NCI-H2107 treated with DMSO at 0.1 percent for 48 hours (cell line): ENCODE results near the gene TRIP13.
A peak's percentile ranks its signal among the peaks of the same experiment; 100 is the strongest.
"Not testable (repeated sequence)": the region's sequence is repeated elsewhere in the genome, so short reads cannot be mapped to it uniquely, and the experiment has no call there.

ENCODE experiments used
- DNase-seq: peaks from one replicate; lab custom pipeline; 2025; ENCODE audit not compliant: unreplicated experiment; lab: John Stamatoyannopoulos, UW

TRIP13 gene

GRCh38 chr5:935510-936084 is 42.9 kb downstream of the TRIP13 start:
- DNase-seq = no peak

- DNase-seq = no peak
Measured at GRCh38 chr5:936149-937144, 43.8 kb downstream of the TRIP13 start.

- no peak for DNase-seq
Measured at GRCh38 chr5:937151-937924, 44.7 kb downstream of the TRIP13 start.

DNA sequence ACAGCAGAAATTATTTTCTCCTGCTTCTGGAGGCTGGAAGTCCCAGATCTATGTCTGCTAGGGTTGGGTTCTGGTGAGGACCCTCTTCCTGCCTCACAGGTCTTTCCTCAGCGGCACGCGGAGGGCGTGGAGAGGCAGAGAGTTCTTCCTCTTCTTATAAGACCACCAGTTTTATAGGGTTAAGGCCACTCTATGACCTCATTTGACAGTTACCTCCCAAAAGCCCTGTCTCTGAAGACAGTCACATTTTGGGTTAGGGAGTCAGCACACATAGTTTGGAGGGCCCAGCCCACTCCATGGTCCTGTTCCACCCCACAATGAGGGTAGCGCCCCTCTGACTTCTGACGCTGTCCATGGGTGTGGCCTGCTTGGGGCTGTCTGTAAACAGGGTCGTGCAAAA is 46.7 kb downstream of the TRIP13 start:
- DNase-seq = no peak

GRCh38 chr5:940741-941140 is 48.1 kb downstream of the TRIP13 start:
- DNase-seq = not testable (repeated sequence)

- DNase-seq = no peak
Measured at GRCh38 chr5:943201-943917, 50.7 kb downstream of the TRIP13 start.

- no peak for DNase-seq
Measured at GRCh38 chr5:943918-944620, 51.4 kb downstream of the TRIP13 start.

DNA sequence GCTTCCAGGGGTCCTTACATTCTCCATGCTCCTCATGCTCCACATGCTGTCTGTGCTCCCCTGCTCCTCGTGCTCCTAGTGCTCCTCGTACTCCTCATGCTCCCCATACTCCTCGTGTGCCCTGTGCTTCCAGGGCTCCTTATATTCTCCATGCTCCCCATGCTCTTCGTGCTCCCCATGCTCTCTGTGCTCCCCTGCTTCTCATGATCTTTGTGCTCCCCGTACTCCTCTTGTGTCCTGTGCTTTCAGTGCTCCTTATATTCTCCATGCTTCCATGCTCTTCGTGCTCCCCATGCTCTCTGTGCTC is 51.9 kb downstream of the TRIP13 start:
- no peak for DNase-seq

GRCh38 chr5:944992-945685 is 52.5 kb downstream of the TRIP13 start:
- DNase-seq = no peak

DNA sequence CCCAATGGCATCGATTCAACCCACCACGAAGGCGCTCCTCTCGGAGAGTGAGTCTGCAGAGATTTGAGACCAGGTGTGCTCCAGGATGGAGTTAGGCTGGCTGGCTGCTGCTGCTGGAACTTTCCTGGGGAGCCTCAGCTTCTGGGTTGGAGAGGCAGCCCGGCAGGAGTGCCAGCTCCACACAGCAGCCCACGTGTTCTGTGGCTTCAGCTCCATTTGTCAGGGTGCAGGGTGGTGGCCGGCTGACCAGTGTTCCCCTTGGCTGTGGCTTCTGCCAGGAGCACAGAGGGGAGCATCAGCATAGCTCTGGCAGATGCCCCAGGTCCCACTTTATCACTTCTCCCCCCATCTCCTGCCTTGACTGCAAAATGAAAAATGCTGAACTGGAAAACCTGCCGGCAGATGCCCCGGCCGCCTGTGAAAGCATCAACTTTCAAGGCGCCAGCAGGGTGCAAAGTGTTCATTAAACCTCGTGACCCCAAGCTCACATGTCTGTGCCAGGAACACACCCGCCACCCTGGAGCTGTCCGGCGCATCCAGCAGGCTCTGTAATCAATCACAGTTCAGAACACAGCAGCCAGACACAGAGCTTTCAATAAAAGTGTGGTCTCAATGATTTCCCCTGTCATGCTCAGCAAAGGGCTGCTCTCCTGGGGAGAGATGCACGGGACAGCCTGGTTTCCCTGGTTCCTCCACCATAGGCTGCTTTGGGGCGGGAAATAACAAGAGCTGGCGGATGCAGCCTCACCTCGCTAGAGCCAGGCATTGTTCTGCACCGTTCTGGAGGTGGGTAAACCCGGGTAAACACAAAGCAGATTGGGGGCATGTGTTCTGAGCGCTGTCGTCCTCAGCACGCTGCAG is 53.2 kb downstream of the TRIP13 start:
- peak; percentile 67 for DNase-seq

GRCh38 chr5:946720-947625 is 54.3 kb downstream of the TRIP13 start:
- no peak for DNase-seq

- DNase-seq = no peak
Measured at GRCh38 chr5:947626-948471, 55.2 kb downstream of the TRIP13 start.

DNA sequence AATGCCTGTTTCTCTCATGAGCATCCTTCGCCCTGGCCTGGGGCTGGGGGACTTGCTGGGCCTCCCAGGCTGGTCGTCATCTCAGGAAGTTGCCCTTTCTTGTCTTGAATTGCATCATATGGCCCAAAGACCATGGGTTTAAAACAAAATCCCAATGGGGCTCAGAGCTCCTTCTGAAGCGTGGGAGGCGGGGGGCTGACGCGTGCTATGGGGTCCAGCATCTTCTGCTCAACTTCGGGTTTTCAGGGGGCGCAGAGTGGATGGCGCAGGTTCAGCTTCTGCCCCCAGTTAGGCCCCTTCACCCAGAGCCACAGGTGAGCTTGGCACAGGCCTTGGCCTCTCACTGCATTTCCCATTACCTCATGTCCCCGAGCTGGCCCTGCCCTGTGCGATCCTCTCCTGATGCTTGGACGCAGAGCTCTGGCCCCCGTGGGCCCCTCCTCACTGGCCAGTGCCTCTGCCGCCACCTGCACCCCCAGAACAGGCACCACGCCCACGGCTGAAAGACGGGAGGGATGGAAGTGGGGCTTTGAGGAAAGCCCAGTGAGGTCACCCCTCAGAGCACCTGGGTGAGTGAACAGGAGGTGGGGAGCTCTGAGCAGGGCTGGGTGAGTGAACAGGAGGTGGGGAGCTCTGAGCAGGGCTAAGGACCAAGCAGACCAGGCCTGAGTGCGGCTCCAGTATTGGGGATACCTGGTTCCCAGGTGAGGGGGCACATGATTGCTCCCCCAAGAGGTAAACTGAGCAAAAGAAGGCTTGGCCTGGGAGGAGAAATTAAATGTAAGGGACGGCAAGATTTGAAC is 56.0 kb downstream of the TRIP13 start:
- no peak for DNase-seq

- no peak for DNase-seq
Measured at GRCh38 chr5:949275-949543, 56.5 kb downstream of the TRIP13 start.

DNA sequence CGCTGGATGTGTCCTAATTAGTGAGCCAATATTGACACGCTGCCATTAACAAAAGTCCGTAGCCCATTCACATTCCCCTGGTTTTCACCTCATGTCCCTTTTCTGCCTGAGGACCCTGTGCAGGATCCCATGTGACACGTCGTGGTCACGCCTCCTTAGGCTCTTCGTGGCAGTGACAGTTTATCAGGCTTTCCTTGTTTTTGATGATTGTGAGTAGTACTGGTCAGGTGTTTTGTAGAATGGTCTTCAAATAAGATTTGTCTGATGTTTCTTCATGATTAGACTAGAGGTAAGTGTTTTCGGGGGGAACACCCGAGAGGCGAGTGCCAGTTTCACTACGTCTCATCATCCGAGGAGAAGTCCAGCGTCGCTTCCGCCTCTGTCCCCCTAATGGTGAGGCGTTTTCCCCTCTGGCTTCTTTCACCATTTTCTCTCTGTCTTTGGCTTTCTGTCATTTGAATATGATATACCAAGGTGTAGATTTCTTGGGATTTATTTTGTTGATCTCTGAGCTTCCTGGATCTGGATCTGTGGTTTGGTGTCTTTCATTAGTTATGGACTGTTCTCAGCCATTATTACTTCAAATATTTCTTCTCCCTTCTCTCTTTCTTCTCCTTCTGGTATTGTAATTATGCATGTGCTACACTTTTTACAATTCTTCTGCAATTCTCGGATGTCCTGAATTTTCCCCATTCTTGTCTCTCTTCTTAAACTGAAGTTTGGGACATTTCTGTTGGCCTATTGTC is 57.3 kb downstream of the TRIP13 start:
- no peak for DNase-seq
